Lower leg skin (tissue), 3 donors: ENCODE data around the gene CPXM1.

Experiments
- POLR2A ChIP-seq, 2 donors: fragments of 450-650 bp; IDR thresholded peaks; one replicate each; pipeline ENCODE4 v1.6.1; 2016 to 2017; ENCODE audit warnings: antibody characterized with exemption in 2 of 2, mild to moderate bottlenecking in 1 of 2, moderate library complexity in 1 of 2
- TF ChIP-seq, protein P1 (sequence below), 3 donors: fragments of 450-650 bp; IDR thresholded peaks; one replicate each; pipeline ENCODE4 v1.5.1; 2016; ENCODE audit warnings: antibody characterized with exemption in 3 of 3, mild to moderate bottlenecking in 3 of 3, moderate library complexity in 2 of 3

DNA sequence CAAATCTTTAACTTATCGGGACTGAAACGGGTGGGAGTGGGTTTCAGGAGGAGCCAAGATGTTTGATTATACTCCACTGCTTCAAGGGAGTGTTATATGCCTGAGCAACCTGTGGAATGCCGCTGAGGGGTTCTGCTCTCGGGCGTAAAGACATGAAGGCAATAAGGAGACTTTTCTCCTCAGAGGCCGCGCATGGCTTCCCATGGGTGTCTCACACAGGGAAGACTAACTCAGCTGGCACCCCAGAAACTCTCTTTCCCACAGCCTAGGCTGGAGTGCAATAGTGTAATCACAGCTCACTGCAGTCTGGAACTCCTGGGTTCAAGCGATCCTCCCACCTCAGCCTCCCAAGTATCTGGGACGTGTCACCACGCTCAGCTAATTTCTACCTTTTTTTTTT lies 9.3 kb upstream of the CPXM1 start:
- TF ChIP-seq, protein P1, sequence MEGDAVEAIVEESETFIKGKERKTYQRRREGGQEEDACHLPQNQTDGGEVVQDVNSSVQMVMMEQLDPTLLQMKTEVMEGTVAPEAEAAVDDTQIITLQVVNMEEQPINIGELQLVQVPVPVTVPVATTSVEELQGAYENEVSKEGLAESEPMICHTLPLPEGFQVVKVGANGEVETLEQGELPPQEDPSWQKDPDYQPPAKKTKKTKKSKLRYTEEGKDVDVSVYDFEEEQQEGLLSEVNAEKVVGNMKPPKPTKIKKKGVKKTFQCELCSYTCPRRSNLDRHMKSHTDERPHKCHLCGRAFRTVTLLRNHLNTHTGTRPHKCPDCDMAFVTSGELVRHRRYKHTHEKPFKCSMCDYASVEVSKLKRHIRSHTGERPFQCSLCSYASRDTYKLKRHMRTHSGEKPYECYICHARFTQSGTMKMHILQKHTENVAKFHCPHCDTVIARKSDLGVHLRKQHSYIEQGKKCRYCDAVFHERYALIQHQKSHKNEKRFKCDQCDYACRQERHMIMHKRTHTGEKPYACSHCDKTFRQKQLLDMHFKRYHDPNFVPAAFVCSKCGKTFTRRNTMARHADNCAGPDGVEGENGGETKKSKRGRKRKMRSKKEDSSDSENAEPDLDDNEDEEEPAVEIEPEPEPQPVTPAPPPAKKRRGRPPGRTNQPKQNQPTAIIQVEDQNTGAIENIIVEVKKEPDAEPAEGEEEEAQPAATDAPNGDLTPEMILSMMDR (IDR thresholded peaks at IDR 0.05): no peak
- no peak for TF ChIP-seq POLR2A (IDR thresholded peaks at IDR 0.05)
